SIG-M5 (cell line): ENCODE data around the gene GBX1.

Experiments used
- DNase-seq: peaks from one replicate; lab custom pipeline; 2025; lab: John Stamatoyannopoulos, UW

The GBX1 gene

DNA sequence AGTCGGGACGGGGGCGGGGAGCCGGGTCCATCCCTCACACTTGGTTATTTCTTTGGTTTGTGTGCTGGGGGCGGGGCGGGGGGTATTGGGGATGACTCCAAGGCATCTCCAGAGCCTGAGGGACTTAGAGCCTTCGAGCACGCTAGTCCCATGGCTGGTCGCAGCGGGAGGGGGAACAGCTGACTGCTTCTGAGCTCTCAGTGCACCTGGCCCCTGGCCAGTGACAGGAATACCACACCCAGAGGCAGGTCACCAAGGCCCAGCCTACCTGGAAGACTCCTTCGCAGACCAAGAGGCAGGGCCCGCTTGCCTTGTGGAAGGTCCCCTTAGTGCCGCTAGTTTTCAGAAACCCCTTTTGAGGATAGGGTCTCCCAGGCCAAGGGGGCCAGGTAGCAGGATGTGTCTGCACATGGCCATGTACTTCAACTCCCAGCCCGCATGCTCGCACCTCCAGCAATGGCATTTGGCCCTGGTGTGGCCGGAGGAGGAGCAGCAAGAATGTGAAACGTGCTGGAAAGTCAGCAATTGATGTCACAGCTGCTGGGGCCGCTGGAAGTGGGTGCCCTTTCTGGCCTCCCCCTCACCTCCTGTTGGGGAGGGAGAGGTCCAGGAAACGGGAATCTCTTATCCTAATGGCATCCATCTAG is 40.9 kb downstream of the GBX1 start:
- DNase-seq: no peak

DNA sequence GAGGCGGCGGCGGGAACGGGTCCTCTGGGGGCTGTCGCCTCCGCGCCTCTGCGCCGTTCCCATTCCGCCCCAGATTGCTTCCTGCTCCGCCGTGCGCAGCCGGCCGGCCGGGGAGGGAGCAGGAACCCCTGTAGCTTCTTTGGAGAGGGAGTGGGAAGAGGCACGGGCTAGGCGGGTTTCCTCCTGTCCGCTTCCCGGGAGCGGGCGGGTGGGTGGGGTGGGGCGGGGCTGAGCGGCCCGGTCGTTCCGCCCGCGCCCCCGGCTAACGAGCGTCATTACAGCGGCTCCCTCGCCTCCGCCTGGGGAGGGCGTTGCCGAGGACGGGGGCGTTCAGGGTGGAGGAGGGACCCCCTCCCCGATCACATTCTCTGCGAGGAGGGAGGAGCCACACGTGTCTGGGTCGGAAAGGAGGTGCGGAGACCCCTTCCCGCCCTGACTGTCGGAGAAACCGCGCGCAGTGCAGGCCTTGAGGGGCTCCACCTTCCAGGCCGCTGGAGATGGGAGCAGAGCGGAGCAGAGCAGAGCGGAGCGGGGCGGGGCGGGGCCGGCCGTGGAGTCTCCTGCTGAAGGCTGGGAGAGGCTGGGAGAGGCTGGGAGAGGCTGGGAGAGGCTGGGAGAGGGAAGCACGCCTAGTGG is 41.5 kb downstream of the GBX1 start:
- no peak for DNase-seq

DNA sequence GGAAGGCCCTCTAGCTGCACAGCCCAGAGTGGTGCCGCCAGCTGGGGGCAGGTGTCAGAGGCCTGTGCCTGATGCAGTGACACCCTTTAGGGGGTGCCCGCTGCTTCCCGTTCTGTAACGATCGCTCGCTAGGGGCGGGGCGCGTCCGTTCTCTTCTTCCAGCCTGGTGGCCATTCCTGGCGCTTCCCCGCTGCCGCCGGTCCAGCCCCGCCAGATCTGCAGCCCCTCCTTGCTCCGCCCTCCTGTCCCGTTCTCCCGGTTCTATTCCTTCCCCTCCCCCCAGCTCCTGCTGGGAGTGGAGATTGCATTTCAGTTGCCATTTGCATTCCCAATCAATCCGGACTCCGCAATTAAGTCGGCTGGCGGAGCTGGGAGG is 42.0 kb downstream of the GBX1 start:
- no peak for DNase-seq

DNA sequence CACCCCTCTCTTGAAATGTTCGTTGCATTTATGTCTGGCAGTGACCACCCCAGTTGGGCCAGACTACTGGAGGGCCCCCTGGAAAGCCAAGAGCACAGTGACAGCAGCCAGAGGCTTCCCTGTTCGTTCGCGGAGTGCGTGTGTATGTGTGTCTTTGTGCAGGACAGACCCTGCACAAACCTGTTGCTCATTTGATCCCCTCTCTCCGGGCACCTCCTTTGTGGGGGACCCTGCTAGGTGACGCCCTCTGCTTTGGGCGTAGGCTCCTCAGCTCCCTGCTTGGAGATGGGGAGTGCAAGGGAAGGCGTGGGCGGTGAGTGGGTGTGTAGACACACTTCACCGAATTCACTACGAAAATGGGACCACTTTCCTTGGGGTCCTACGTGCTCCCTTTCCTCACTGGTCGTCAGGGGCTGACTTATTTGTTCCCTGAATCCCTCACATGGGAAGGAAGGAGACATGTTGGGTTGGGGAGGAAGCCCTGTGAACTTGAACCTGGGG is 42.5 kb downstream of the GBX1 start:
- no peak for DNase-seq

DNA sequence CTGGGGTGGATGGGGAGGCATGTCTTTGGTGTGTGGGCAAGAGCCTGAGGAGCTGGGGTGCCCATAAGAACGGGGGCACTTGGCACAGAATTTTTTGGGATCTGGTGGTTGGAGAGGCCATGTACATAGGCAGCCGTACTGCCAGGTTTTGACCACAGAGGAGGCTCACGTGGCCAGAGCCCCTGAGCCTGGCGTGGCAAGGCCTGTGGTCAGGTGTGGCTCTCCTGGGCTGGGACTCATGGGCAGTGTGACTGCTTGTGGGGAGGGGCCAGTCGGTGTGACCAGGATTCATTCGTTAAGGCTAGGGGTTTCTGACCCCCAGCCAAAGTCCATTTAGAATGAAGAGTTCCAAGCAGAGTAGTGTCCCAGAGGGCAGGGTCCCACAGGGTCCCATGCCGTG is 43.0 kb downstream of the GBX1 start:
- DNase-seq: no peak

GRCh38 chr7:151123822-151124464 is 43.6 kb downstream of the GBX1 start:
- no peak for DNase-seq

DNA sequence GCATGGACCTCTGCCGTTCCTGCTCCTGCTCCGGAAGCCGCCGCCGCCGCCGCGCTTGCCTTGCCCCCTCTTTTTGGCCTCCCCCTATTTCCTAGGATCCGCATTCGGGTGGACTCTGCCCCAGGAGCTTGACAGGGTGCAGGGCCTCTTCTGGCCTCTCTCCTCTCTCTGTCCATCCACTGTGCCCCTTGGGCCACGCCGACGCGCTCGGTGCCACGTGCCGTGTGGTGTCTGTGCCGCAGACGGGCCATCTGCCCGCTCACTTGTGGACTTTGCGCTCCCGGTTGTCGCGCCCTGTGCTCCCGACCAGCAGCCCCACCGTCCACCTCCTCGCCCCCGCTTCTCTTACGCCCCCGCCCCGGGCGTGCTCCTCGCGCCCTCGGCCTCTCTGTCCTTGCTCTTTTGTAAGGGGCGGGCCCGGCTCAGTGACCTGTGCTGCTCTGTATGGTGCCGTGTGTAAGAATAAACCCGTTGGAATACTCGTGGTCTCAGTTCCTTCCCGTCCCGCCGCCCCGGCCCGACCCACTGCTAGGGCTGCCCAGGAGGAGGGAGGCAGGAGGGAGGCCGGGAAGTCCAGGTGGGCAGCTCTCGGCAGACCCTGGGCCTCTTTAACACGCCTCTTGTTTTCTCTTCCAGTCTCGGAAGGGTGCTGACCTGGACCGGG is 44.2 kb downstream of the GBX1 start:
- DNase-seq: no peak

DNA sequence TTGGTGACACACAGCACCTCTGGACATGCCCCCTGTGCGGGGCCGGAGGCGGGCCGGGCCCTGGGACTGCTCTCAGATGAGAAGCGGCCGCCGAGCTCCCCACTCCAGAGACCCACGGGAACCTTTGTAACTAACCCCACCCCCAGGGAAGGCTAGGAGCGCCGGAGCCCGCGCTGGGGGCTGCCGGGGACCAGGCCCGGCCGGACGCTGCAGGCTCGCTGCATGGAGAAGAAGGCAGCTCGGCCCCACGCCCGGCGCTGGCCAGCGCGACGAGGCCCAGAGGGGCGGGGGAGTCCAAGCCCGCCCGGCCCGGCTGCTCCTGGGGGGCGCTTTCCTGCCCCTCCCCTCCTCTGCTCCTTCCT is 44.7 kb downstream of the GBX1 start:
- DNase-seq: no peak

DNA sequence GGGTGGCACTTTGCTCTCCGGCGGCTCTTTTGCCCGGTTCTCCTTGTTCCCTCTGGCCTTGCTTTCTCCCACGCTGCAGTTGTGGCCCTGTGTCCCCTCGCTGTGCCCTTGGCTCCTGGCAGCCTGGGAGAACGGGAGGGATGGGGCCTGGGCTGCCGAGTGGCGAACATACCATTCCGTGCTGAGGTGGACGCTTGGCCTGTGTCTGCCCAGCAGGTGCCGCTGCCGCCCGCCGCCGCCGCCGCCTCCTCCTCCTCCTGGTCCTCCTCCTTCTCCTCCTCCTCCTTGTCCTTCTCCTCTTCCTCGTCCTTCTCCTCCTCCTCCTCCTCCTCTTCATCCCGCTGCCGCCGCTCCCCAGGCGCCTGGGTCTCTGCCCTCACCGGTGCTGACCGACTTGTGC is 45.2 kb downstream of the GBX1 start:
- DNase-seq: no peak

DNA sequence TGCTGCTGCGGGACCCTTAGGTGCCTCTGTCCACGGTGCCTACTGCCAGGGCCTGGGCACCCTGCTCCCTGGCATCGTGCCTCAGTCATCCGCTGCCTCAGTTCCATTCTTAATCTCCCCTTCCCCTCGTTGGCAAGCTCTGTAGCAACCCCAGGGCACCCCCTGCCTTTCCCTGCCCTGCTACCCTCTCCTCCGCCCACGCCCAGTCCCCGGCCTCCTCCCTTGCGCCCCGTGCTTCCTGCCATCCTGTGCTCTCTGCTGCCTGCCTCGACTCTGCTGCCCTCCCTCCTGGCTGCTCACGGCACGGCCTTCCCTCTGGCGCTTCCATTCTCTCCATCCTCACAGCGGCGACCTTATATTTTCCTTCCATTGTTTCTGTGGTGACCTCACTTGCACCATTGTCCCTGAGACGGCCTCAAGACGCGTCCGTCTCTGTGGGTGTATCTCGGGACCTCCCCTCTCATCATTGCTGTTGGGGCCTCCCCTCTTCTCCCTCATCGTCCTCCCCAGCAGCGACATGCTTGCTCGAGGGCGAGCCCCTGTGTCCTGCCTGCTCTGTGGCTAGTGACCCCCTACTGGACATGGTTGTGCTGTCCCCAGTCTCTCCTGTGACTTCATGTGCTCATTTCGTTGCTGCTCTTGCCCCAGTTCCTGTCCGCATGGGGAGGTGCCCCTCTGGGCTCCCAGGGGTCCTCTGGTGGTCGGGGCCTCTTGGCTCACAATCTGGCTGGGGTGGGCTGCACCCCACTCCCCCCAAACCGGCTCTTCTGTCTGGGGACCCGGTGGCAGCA is 45.9 kb downstream of the GBX1 start:
- no peak for DNase-seq

DNA sequence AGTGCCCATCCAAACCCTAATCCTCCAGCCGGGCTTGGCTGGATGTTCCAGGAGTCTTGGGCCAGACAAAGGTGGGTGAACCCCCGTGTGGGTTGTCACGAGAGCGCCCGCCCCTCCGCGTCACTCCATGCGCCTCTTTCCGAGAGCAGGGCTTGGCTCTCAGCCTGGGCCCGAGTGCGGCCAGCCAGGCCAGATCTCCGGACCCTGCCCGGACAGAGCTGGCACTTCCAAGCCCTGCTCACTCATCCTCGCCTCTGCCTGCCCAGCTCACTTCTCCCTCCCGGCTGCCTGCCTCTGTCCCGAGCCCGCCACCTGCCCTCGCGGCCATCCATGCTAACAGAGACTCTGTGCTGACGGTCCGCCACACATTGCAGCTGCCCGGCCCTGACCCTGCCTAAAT is 46.6 kb downstream of the GBX1 start:
- DNase-seq: no peak

- no peak for DNase-seq
These were observed 47.6 kb downstream of the GBX1 start for GRCh38 chr7:151119902-151120301.

GRCh38 chr7:151119055-151119415 is 48.5 kb downstream of the GBX1 start:
- no peak for DNase-seq

DNA sequence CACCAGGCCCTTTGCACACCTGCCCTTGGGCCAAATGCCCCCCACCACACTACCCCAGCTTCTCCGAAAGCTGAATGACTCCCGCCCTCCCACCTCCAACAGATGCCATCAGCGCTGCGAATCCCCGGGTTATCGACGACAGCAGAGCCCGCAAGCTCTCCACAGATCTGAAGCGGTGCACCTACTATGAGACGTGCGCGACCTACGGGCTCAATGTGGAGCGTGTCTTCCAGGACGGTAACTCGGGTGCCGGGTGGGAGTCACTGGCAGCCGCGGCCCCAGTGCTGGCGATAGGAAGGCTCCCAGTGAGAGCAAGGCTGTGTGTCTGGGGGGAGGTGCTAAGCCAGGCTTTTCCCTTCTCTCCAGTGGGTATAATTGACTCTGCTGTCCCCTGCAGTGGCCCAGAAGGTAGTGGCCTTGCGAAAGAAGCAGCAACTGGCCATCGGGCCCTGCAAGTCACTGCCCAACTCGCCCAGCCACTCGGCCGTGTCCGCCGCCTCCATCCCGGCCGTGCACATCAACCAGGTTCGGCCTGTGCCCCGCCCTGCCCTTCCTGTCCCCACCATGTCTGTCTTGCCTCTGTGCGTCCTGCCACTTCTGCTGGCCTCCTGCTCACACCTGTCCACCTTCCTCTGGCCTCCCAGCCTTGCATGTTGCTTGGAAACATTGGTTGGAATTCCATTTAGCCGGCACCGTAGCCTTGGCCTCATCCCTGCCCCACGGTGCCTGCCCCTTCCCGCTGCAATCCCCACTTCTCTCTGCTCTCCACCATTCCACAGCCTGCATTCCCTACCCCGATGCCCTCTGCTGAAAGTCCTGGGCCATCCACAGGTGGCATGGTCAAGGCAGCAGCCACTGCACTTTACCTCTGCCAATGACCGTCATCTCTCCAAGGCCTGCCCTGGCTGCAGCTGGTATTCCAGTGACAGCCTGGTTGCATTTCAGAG is 49.1 kb downstream of the GBX1 start:
- no peak for DNase-seq

DNA sequence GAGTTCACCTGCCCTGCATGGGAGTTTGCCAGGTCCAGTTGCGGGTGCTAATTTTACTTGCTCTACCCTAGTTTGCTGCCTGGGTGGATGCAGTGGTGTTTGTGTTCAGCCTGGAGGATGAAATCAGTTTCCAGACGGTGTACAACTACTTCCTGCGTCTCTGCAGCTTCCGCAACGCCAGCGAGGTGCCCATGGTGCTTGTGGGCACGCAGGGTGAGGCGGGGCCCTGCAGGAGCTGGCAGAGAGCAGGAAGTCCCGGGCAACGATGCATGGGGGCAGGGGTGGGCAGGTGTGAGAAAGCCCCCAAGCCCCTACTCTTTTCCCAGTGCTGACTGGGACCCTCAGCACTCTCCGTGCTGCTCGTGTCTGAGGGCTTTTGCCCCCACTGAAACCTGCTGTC is 49.9 kb downstream of the GBX1 start:
- DNase-seq: no peak

DNA sequence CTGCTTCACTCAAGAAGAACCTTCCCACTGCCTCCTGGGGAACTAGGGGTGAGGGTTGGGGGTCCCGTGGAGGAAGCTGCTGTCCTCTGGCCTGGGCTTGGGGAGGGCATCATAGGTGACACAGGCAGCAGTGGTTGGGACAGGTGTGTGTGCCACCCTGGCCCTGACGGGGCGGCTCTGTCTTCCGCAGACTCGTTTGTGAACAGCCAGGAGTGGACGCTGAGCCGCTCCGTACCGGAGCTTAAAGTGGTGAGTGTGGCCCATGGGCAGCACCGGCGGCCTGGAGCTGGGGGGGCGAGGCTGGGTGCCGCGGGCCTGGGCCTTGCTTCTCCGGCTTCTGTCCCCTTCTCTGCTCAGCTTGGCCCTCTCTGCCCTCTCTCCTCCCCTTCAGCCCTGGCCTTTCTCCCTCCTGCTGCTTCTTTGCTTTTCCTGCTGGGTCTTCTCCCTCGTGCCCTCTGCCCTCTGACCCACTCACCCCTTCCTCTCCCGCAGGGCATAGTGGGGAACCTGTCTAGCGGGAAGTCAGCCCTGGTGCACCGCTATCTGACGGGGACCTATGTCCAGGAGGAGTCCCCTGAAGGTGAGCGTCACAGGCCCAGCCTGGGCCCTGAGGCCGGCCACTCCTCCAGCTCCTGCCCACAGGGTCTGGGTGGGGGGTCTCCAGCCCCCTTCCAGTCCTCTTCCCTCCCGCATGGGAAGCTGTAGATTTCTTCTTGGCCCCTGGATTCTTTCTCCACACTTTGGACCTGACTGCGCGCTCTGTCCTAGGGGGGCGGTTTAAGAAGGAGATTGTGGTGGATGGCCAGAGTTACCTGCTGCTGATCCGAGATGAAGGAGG is 50.7 kb downstream of the GBX1 start:
- no peak for DNase-seq

GRCh38 chr7:151115836-151116418 is 51.6 kb downstream of the GBX1 start:
- no peak for DNase-seq

- no peak for DNase-seq
These were observed 52.2 kb downstream of the GBX1 start for GRCh38 chr7:151115121-151115835.
